Measurements from ENCODE around the gene FFAR2.

FFAR2 gene

GRCh38 chr19:35429698-35430408 is 18.2 kb upstream of the FFAR2 start:
- TF ChIP-seq CTCF (IDR thresholded peaks at IDR 0.05; ENCODE audit: low read depth, low read length), result no peak
- no peak overlapping the region for H3K4me3 ChIP-seq (ENCODE audit: low read depth, low read length)

GRCh38 chr19:35430409-35431144 is 17.5 kb upstream of the FFAR2 start:
- no peak for TF ChIP-seq CTCF (IDR thresholded peaks at IDR 0.05; ENCODE audit: low read depth, low read length)
- no peak overlapping the region for H3K4me3 ChIP-seq (ENCODE audit: low read depth, low read length)

GRCh38 chr19:35431145-35431807 is 16.8 kb upstream of the FFAR2 start:
- TF ChIP-seq CTCF (IDR thresholded peaks at IDR 0.05; ENCODE audit: low read depth, low read length), result no peak
- H3K4me3 ChIP-seq (ENCODE audit: low read depth, low read length), result no peak overlapping the region

GRCh38 chr19:35432911-35433310 is 15.1 kb upstream of the FFAR2 start:
- H3K4me3 ChIP-seq (ENCODE audit: low read depth, low read length), result no peak overlapping the region
- no peak for TF ChIP-seq CTCF (IDR thresholded peaks at IDR 0.05; ENCODE audit: low read depth, low read length)

- H3K4me3 ChIP-seq (ENCODE audit: low read depth, low read length), result no peak overlapping the region
- no peak for TF ChIP-seq CTCF (IDR thresholded peaks at IDR 0.05; ENCODE audit: low read depth, low read length)
Observed at GRCh38 chr19:35433448-35433847, 14.6 kb upstream of the FFAR2 start.

- no peak overlapping the region for H3K4me3 ChIP-seq (ENCODE audit: low read depth, low read length)
Observed at GRCh38 chr19:35435896-35436295, 12.2 kb upstream of the FFAR2 start.

More at GRCh38 chr19:35435896-35436295, 12.2 kb upstream of the FFAR2 start:
- TF ChIP-seq CTCF (IDR thresholded peaks at IDR 0.05; ENCODE audit: low read depth, low read length), result no peak

All from WI38 (cell line).